OCI-M1 (cell line): ENCODE data around the gene MUC5AC.

Source experiments
- DNase-seq: peaks from one replicate; lab custom pipeline; 2025; lab: John Stamatoyannopoulos, UW

Gene MUC5AC

GRCh38 chr11:1121331-1121812 is 36.4 kb upstream of the MUC5AC start:
- DNase-seq: no peak

DNA sequence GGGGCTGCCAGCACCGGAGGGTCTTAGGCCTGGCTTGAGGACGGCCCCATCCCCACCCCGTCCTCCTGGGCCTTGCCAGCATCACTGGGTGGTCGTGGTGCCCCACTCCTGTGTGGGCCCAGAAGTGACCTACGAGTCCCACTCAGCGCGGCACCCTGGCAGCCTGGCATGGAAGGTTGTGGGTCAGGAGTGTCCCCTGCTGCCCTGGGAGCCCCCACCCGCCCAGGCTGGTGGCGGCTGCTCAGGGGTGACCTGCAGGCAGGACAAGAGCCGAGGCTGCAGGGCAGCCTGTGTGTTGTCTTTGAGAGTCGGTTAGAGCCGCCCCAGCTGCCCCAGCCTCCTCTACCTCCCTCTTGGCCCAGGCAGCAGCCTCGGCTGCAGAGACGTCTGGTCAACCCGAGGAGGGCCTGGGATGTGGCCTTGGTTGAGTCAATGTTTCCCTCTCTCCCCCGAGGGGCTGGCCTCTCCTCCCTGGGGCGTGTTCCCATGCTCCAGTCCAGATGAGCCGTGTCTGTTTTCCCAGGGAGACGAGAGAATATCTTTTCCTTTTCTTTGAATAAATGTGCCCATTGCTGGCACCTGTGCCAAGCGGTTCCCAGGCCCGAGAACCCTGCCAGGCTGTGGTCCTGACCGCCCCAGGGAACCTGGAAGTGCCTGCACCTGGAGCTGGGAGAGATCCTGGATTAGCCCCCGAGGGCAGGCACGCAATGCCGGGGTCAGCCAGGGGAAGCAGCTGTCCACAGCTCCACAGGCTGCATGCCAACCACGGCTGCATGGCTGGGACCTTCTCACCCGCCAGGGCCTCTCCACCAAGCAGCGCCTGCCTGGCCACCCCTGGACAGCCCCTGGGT is 35.7 kb upstream of the MUC5AC start:
- no peak for DNase-seq

GRCh38 chr11:1122664-1123002 is 35.1 kb upstream of the MUC5AC start:
- DNase-seq: no peak

- DNase-seq: no peak
Measured at GRCh38 chr11:1123970-1124369, 33.8 kb upstream of the MUC5AC start.

DNA sequence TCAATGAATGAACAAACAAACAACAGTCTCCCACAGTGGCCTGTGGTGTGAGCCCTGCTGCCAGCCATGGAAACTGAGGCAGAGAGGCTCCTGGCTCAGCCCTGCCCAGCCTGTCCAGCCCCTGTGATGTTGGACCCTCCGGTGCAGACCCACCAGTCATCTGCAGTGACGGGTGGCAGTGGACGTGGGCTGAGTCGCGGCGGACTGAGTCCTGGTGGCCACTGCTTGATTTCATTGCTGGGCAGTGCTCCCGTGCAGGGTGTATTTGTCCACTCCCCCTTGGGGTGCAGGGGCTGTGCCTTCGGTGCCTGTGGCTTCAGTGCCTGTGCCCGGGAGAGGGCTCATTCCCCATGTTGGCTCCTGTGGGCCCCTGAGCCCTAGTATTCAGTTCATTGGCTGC is 31.9 kb upstream of the MUC5AC start:
- DNase-seq: no peak

DNA sequence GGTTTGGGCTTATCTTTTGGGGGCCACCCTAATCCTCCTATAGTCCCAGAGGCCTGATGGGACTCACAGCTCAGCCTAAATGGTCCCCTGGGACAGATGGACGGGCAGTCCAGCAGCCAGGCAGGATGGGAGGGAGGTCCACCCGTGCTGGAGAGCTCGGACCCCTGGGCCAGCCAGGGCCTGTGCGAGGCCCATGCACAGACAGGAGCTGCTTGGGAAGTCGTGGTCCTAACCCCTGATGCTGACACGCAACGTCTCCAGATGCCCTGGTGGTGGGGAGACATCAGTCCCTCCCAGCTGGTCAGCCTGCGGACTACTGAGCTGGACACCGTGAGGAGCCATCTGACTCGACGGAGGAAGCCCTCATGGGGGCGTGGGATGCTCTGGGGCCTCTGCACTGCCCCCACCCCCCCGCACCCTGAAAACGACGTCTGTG is 31.2 kb upstream of the MUC5AC start:
- no peak for DNase-seq

- no peak for DNase-seq
Measured at GRCh38 chr11:1126935-1127663, 30.7 kb upstream of the MUC5AC start.

DNA sequence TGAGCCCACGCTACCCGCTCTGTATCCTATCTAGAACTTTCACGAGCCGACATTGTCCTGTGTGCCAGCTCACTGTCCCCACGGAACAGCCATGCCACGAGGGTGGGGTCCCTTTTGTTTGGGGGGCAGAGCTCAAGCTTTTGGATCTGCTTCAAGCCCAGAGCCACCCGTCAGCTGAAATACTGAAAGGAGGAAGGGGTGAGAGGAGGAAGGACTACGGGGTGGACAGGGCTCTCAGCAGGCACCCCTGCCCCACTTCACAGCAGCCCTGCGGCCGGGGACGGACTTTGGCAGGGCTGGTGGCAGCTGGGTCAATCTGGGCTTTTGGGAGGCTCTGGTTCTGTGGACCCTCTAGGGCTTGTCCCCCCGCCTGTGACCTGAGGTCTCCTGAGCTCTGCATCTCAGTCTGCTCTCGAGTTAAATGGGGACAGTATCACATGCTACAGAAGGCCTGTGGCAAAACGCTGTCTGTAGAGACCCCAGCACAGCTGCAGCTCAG is 30.0 kb upstream of the MUC5AC start:
- no peak for DNase-seq

GRCh38 chr11:1128311-1129142 is 29.2 kb upstream of the MUC5AC start:
- no peak for DNase-seq

DNA sequence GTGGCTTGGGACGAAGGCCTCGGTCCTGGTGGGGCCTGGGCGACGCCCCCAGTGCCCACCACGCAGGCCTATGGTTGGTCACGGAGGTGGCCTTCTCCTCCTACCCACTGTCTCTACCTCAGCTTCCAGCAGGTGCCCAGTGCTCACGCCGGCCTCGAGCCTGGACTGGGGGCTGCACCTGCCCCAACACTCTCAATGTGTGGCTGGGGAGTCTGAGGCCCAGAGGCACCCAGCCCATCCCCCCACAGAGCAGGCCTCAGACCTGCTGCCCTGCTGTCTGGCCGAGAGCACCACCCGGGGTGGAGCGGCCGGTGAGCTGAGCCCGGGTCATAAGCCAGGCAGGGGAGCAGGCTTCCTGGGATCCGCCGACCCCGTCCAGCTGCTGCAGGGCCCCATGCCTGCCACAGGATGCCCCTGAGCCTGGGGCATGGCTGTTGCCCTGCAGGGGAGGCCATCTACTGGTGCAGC is 28.6 kb upstream of the MUC5AC start:
- DNase-seq: no peak

- no peak for DNase-seq
Measured at GRCh38 chr11:1129611-1130160, 28.1 kb upstream of the MUC5AC start.

DNA sequence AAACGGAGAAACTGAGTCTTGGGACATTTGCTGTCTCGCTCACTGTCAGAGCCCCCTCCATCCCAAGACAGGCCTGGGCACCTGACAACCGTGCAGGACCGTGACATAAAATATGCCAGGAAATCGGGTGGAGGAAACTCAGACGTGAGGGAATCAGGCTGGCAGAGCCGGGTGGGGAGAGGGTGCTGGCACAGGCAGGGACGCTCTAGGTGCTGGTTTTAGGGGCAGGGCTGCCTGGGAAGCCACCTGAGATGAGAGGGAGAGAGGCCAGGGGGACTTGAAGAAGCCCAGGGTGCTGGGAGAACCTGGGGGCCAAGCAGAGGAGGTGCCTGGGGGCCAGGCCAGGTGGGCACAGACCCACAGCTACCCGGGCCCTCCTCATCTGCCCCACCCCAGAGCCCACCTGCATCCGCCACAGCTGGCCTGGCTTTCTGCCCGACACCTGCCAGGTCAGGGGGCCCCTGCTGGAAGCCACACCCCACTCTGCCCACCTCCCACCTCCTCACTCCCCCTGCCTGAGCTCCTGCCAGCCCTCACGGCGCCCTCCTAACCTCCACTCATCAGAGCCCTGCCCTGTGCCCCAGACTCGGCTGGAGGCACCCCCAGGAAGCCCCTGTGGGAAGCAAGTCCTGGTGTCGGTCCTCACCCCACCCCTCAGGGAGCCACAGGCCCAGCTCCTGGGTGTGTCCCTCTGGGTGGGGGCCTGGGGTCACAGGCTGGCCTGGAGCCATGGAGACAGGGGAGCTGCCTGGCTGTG is 27.3 kb upstream of the MUC5AC start:
- DNase-seq: no peak

DNA sequence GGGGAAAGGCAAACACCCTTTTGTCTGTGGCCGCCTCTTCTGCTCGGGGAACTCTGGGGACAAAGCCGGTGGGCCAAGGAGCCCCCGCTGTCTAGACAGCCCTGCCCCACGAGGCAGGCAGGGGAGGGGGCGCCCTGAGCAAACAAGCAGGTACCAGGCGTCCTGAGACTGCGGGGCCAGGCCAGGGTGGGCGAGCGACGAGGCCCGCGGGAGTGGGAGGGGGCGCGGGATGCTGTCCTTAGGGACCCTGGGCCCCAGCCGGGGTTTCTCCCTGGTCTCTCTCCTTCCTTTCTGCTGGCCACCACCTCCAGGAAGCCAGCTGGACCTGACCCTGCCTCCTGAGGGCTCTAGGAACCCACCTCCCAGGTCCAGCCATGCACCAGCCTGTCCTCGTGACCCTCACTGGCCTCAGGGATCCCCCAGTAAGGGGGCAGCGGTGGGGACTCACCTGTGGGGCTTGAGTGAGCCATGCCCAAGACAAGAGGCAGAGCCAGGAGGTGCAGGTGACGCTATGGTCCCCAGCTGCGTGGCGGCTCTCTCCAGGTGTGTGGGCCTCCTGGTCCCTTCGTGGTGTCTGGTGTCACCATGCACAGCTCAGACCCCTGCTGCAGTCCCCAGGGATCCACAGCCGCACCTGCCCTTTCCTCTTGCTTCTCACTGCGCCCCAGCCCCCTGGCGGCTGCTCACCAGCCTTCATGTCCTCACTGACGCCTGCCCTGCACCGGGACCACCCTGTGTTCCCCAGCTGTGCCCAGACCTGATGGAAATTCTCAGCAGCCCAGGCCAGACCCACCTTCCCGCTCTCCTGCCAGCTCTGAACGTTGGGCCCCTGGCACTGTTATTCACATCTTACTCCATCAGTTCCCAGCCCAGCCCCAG is 26.5 kb upstream of the MUC5AC start:
- DNase-seq: no peak

DNA sequence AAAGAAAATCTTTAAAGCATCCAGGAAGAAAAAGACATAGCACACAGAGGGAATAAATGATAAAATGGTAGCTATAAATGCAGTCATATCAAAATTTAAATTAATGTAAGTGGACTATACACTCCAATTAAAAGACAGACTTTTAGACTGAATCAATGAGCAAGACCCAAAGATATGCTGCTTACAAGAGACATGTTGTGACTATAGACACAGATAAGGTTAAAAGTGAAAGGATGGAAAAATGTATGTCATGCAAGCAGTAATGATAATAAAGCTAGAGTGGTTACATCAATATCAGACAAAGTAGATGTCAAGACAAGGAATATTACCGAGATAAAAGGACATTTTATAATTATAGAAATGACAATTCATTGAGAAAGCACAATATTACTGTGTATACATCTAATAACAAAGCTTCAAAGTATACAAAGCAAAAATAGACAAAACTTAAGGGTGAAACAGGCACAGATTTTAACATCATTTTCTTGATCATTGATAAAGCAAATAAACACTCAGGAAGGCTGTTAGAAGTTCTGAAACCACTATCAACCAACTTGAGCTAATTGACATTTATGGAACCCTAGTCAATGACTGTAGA is 22.8 kb upstream of the MUC5AC start:
- DNase-seq: peak; percentile 47

DNA sequence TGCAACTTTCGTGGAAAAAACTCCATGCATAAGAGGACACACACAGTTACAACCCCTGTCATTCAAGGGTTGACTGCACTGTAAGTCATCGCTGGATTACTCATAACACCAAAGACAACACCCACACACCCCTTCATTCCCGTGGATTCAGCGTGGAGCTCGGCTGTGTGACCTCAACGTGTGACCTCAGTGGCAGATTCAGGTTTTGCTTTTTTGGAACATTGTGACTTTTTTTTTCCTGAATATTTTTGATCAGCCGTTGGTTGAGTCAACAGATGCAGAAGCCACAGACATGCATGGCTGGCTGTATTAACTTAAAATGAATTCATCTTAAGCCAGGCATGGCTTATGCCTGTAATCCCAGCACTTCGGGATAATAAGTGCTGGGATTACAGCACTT is 19.7 kb upstream of the MUC5AC start:
- no peak for DNase-seq

DNA sequence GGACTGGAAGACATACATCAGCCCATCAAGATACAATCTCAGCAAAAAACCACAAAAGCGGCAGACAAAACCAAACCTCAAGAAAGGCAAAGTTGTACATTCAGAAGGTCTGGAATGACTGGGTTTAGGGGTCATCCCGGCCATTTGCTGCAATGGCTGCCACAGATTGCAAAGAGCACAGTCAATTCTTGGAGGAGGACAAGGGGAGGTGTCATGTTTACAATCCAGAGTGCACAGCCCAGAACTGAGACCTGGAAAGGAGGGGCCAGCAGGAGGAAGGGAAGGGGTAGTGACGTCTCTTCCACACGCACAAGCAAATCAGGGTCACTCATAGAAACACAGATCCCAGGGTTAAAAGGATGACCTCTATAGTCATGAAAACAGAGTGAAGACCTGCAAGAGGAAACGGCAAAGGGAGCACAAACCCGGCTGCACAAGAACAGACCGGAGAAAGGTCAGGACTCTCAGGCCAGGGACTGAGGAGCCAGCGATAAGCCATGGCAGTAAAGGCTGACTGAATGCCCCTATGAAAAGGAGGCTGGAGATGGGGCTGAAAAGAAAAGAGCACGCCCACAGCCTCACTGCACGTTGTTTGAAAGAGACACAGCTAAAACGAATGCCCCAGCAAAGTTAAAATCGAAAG is 18.2 kb upstream of the MUC5AC start:
- no peak for DNase-seq

- DNase-seq: no peak
Measured at GRCh38 chr11:1140642-1141490, 16.9 kb upstream of the MUC5AC start.

- DNase-seq: no peak
Measured at GRCh38 chr11:1146365-1146764, 11.4 kb upstream of the MUC5AC start.
